ENCODE data around the gene RALGAPB.

DNA sequence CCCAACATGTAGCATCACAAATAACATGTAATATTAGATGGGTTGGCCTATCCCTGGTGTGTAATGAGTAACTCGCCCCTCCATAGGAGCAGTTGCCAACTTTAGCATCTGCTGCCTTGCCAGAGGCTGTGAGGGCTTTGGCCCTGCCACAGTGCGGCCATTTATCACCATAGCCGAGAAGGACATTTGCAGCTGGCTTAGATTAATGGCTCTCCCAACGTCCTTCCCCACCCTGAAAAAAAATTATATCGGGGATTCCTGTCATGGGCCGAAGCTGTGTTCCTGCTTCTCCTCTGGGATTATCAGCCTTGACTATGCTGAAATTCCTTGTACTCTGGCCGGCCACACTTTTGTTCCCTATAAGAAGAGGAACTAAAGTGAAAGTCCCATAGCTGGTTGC is 100.8 kb downstream of the RALGAPB start:
- TF ChIP-seq EP300 (IDR thresholded peaks at IDR 0.05) (no peak), POLR2A (IDR thresholded peaks at IDR 0.05) (no peak)

Measured in suprapubic skin (tissue), 2 donors.